HEK293 (cell line): Measurements from ENCODE around the gene SECTM1.

Source experiments
- BCL11A ChIP-seq: fragments of 450-650 bp; formaldehyde crosslinking; IDR thresholded peaks from 2 replicates; pipeline ENCODE4 v1.5.1; 2016; ENCODE audit warnings: low read depth, missing biosample characterization, missing genetic modification characterization
- KLF8 ChIP-seq: fragments of 450-650 bp; formaldehyde crosslinking; IDR thresholded peaks from 2 replicates; pipeline ENCODE4 v1.5.1; 2016; ENCODE audit warnings: missing biosample characterization, missing genetic modification characterization
- PBX3 ChIP-seq: sonication (generic); formaldehyde crosslinking; IDR thresholded peaks from 2 replicates; pipeline ENCODE4 v1.8.1; 2022; ENCODE audit warnings: mild to moderate bottlenecking, moderate library complexity, missing genetic modification reagents
- SCRT1 ChIP-seq: fragments of 450-650 bp; formaldehyde crosslinking; IDR thresholded peaks from 2 replicates; pipeline ENCODE4 v1.5.1; 2016; ENCODE audit warnings: missing biosample characterization, missing genetic modification characterization, borderline replicate concordance
- ZBTB20 ChIP-seq: fragments of 450-650 bp; formaldehyde crosslinking; IDR thresholded peaks from 2 replicates; pipeline ENCODE4 v1.5.1; 2016; ENCODE audit warnings: missing biosample characterization, missing genetic modification characterization
- ZBTB26 ChIP-seq: fragments of 450-650 bp; formaldehyde crosslinking; optimal IDR thresholded peaks from 2 replicates; pipeline ENCODE3; 2016; ENCODE audit warnings: missing biosample characterization, mild to moderate bottlenecking, missing genetic modification characterization
- ZEB2 ChIP-seq: fragments of 450-650 bp; formaldehyde crosslinking; IDR thresholded peaks from 2 replicates; pipeline ENCODE4 v1.5.1; 2016; ENCODE audit warnings: missing biosample characterization, missing genetic modification characterization
- ZNF169 ChIP-seq: fragments of 450-650 bp; formaldehyde crosslinking; IDR thresholded peaks from 2 replicates; pipeline ENCODE4 v1.5.1; 2016; ENCODE audit warnings: missing biosample characterization, missing genetic modification characterization
- ZNF2 ChIP-seq: fragments of 450-650 bp; formaldehyde crosslinking; IDR thresholded peaks from 2 replicates; pipeline ENCODE4 v1.5.1; 2016; ENCODE audit warnings: missing biosample characterization, missing genetic modification characterization
- ZNF26 ChIP-seq: fragments of 450-650 bp; formaldehyde crosslinking; IDR thresholded peaks from 2 replicates; pipeline ENCODE4 v1.5.1; 2016; ENCODE audit warnings: missing biosample characterization, missing genetic modification characterization
- ZNF266 ChIP-seq: fragments of 450-650 bp; formaldehyde crosslinking; IDR thresholded peaks from 2 replicates; pipeline ENCODE4 v1.5.1; 2016; ENCODE audit warnings: missing biosample characterization, missing genetic modification characterization, low read depth
- ZNF324 ChIP-seq: fragments of 450-650 bp; formaldehyde crosslinking; IDR thresholded peaks from 2 replicates; pipeline ENCODE4 v1.5.1; 2016; ENCODE audit warnings: missing biosample characterization, missing genetic modification characterization
- ZNF501 ChIP-seq: fragments of 450-650 bp; formaldehyde crosslinking; IDR thresholded peaks from 2 replicates; pipeline ENCODE4 v1.5.1; 2016; ENCODE audit warnings: missing biosample characterization, missing genetic modification characterization
- ZNF624 ChIP-seq: fragments of 450-650 bp; formaldehyde crosslinking; IDR thresholded peaks from 2 replicates; pipeline ENCODE4 v1.5.1; 2017; ENCODE audit warnings: missing biosample characterization, missing genetic modification characterization
- ZNF664 ChIP-seq: fragments of 450-650 bp; formaldehyde crosslinking; IDR thresholded peaks from 2 replicates; pipeline ENCODE4 v1.5.1; 2016; ENCODE audit warnings: missing biosample characterization, missing genetic modification characterization
- ZSCAN30 ChIP-seq: fragments of 450-650 bp; IDR thresholded peaks from 2 replicates; pipeline ENCODE4 v1.5.1; 2018; ENCODE audit warnings: missing biosample characterization, mild to moderate bottlenecking, missing genetic modification characterization, moderate library complexity
- TF ChIP-seq, protein P1 (sequence below): fragments of 450-650 bp; IDR thresholded peaks from 2 replicates; pipeline ENCODE4 v1.5.1; 2018; ENCODE audit warnings: missing biosample characterization, missing genetic modification characterization
- TF ChIP-seq, protein P2 (sequence below): fragments of 450-650 bp; formaldehyde crosslinking; IDR thresholded peaks from 2 replicates; pipeline ENCODE4 v1.5.1; 2016; ENCODE audit warnings: missing biosample characterization, missing genetic modification characterization
- TF ChIP-seq, protein P3 (sequence below): fragments of 450-650 bp; formaldehyde crosslinking; IDR thresholded peaks from 2 replicates; pipeline ENCODE4 v1.5.1; 2016; ENCODE audit warnings: missing biosample characterization, missing genetic modification characterization, low read depth
- TF ChIP-seq, protein P4 (sequence below): IDR thresholded peaks from 2 replicates; pipeline ENCODE4 v1.6.1; 2011; ENCODE audit warnings: mild to moderate bottlenecking, low read depth, low read length, borderline replicate concordance
- TF ChIP-seq, protein P5 (sequence below): fragments of 450-650 bp; formaldehyde crosslinking; IDR thresholded peaks from 2 replicates; pipeline ENCODE4 v1.5.1; 2016; ENCODE audit warnings: missing biosample characterization, missing genetic modification characterization, borderline replicate concordance
- TF ChIP-seq, protein P6 (sequence below): fragments of 450-650 bp; formaldehyde crosslinking; IDR thresholded peaks from 2 replicates; pipeline ENCODE4 v1.5.1; 2016; ENCODE audit warnings: missing biosample characterization, missing genetic modification characterization

Gene SECTM1

DNA sequence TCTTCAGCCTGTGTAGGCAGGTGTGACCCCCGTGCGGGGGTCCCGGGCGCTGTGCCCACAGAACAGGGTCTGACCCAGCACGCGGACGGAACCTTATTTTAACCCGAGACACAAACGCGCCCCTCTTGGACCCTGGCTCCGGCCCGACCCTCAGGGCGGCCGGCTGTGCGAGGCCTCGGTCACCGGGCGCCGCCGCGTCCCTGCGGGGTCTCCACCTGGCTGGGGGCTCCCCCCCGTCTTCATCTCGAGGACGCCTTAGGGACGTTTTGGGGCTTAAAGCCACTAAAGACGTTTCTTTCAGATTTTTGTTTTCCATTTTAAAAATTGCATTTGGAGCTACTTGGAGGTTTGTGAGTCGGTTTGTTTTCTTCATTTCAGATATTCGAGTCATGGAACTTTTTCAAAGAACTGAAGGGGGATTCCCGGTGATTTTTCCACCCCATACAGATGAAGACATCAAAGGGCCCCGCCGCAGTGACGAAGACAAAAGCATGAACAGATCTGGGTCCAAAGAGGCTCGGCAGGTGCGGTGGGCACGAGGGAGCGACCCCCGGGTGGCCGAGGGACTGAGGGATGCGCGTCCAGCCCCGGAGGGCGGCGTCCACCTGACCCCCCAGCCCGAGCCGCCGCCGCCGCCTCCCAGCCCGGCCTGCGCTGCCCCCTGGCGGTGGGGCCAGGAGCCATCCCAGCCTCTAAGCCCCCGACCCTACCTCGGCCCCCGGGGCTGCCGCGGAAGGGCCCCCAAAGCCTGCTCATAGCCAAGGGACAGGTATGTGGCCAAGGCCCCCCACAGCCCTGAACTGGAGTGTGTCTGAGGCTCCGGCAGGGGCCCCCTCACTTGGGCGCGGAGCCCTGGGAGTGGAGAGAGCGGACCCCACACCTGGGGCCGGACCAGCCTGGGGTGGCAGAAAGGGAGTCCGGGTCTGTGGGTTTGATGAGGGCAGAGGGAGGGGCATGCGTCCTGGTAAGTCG is 12.3 kb downstream of the SECTM1 start (continued):
- TF ChIP-seq, protein P1, sequence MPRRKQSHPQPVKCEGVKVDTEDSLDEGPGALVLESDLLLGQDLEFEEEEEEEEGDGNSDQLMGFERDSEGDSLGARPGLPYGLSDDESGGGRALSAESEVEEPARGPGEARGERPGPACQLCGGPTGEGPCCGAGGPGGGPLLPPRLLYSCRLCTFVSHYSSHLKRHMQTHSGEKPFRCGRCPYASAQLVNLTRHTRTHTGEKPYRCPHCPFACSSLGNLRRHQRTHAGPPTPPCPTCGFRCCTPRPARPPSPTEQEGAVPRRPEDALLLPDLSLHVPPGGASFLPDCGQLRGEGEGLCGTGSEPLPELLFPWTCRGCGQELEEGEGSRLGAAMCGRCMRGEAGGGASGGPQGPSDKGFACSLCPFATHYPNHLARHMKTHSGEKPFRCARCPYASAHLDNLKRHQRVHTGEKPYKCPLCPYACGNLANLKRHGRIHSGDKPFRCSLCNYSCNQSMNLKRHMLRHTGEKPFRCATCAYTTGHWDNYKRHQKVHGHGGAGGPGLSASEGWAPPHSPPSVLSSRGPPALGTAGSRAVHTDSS (tag by site-specific recombination): no peak
- TF ChIP-seq ZNF664 (tag by site-specific recombination) (no peak), SCRT1 (tag by site-specific recombination) (no peak), BCL11A (tag by site-specific recombination) (0 out of 2 replicates have a peak, but pooled peaks have one; percentile 22), ZBTB26 (tag by site-specific recombination) (peak; percentile 25), PBX3 (no peak), KLF8 (no peak), ZNF169 (no peak), ZSCAN30 (0 out of 2 replicates have a peak, but pooled peaks have one; percentile 45), ZNF266 (no peak), ZNF624 (tag by site-specific recombination) (no peak), ZNF501 (no peak), ZNF2 (tag by site-specific recombination) (0 out of 2 replicates have a peak, but pooled peaks have one; percentile 26), ZNF324 (tag by site-specific recombination) (no peak), ZEB2 (no peak), ZNF26 (tag by site-specific recombination) (no peak), ZBTB20 (tag by site-specific recombination) (no peak)
- TF ChIP-seq, protein P2, sequence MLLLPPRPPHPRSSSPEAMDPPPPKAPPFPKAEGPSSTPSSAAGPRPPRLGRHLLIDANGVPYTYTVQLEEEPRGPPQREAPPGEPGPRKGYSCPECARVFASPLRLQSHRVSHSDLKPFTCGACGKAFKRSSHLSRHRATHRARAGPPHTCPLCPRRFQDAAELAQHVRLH (tag by site-specific recombination): no peak
- TF ChIP-seq, protein P3, sequence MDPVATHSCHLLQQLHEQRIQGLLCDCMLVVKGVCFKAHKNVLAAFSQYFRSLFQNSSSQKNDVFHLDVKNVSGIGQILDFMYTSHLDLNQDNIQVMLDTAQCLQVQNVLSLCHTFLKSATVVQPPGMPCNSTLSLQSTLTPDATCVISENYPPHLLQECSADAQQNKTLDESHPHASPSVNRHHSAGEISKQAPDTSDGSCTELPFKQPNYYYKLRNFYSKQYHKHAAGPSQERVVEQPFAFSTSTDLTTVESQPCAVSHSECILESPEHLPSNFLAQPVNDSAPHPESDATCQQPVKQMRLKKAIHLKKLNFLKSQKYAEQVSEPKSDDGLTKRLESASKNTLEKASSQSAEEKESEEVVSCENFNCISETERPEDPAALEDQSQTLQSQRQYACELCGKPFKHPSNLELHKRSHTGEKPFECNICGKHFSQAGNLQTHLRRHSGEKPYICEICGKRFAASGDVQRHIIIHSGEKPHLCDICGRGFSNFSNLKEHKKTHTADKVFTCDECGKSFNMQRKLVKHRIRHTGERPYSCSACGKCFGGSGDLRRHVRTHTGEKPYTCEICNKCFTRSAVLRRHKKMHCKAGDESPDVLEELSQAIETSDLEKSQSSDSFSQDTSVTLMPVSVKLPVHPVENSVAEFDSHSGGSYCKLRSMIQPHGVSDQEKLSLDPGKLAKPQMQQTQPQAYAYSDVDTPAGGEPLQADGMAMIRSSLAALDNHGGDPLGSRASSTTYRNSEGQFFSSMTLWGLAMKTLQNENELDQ (tag by site-specific recombination): no peak
- TF ChIP-seq, protein P4, sequence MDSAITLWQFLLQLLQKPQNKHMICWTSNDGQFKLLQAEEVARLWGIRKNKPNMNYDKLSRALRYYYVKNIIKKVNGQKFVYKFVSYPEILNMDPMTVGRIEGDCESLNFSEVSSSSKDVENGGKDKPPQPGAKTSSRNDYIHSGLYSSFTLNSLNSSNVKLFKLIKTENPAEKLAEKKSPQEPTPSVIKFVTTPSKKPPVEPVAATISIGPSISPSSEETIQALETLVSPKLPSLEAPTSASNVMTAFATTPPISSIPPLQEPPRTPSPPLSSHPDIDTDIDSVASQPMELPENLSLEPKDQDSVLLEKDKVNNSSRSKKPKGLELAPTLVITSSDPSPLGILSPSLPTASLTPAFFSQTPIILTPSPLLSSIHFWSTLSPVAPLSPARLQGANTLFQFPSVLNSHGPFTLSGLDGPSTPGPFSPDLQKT: no peak
- TF ChIP-seq, protein P5, sequence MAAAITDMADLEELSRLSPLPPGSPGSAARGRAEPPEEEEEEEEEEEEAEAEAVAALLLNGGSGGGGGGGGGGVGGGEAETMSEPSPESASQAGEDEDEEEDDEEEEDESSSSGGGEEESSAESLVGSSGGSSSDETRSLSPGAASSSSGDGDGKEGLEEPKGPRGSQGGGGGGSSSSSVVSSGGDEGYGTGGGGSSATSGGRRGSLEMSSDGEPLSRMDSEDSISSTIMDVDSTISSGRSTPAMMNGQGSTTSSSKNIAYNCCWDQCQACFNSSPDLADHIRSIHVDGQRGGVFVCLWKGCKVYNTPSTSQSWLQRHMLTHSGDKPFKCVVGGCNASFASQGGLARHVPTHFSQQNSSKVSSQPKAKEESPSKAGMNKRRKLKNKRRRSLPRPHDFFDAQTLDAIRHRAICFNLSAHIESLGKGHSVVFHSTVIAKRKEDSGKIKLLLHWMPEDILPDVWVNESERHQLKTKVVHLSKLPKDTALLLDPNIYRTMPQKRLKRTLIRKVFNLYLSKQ (tag by site-specific recombination): no peak
- TF ChIP-seq, protein P6, sequence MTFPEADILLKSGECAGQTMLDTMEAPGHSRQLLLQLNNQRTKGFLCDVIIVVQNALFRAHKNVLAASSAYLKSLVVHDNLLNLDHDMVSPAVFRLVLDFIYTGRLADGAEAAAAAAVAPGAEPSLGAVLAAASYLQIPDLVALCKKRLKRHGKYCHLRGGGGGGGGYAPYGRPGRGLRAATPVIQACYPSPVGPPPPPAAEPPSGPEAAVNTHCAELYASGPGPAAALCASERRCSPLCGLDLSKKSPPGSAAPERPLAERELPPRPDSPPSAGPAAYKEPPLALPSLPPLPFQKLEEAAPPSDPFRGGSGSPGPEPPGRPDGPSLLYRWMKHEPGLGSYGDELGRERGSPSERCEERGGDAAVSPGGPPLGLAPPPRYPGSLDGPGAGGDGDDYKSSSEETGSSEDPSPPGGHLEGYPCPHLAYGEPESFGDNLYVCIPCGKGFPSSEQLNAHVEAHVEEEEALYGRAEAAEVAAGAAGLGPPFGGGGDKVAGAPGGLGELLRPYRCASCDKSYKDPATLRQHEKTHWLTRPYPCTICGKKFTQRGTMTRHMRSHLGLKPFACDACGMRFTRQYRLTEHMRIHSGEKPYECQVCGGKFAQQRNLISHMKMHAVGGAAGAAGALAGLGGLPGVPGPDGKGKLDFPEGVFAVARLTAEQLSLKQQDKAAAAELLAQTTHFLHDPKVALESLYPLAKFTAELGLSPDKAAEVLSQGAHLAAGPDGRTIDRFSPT: peak; percentile 46; the same call in 1 of the 2 replicates
